ENCODE measurements around the gene ELF2. TPM values are rescaled to one million over a fixed set of nuclear protein-coding genes. Genes with fewer than 3 reads are reported as not detected.

The ELF2 gene
- total and polyA plus RNA-seq, 2 experiments from 2014 or later, result 38.2 to 48.8 TPM

DNA sequence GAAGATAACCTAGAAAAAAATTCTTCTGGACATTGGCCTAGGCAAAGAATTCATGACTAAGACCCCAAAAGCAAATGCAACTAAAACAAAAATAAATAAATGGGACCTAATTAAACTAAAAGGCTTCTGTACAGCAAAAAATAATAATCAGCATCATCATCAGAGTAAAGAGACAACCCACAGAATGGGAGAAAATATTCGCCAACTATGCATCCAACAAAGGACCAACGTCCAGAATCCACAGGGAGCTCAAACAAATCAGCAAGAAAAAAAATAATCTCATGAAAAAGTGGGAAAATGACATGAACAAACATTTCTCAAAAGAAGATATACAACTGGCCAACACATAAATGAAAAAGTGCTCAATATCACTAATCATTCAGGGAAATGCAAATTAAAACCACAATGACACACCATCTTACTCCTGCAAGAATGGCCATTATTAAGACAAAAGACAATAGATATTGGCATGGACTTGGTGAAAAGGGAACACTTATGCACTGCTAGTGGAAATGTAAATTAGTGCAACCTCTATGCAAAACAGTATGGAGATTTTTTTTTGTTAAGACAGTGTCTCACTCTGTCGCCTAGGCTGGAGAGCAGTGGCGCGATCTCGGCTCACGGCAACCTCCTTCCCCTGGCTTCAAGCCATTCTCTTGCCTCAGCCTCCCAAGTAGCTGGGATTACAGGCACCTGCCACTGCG, 29.9 kb downstream of the ELF2 start:
- H3K79me2 ChIP-seq (replicated peaks; ENCODE audit: insufficient read depth), result peaks cover 100% of the 10 kb centered on the region
- Mint-ChIP-seq H3K27ac (no peak overlapping the region; the same call in 1 of the 2 replicates), H3K4me1 (peaks cover 53% of the 10 kb centered on the region), H3K27me3 (ENCODE audit: insufficient read depth, low read depth, poor library complexity) (peaks cover 11% of the 10 kb centered on the region), H3K36me3 (ENCODE audit: low read depth) (peaks cover 20% of the 10 kb centered on the region), H3K4me3 (no peak overlapping the region), H3K9me3 (peaks cover 7% of the 10 kb centered on the region; the same call in 1 of the 3 replicates)
- DNase-seq (ENCODE audit: low spot score) (no peak), ATAC-seq (no peak)
- H3F3A ChIP-seq (replicated peaks; ENCODE audit: low read depth), result no peaks in the 10 kb centered on the region; the same call in 1 of the 2 replicates
- no peaks in the 10 kb centered on the region; the same call in none of the 2 replicates for H4K20me1 ChIP-seq (replicated peaks; ENCODE audit: insufficient read depth)
- H3K4me3 ChIP-seq, result no peak overlapping the region
- H3K27me3 ChIP-seq (ENCODE audit: insufficient read depth), result no peaks in the 10 kb centered on the region
- no peaks in the 10 kb centered on the region for H3K9me2 ChIP-seq (ENCODE audit: insufficient read depth)
- H3K4me2 ChIP-seq, result no peak overlapping the region
- no peak for TF ChIP-seq STAT1 (IDR thresholded peaks at IDR 0.05; ENCODE audit: unreplicated experiment)
- TF ChIP-seq JUNB (IDR thresholded peaks at IDR 0.05; ENCODE audit: unreplicated experiment), result no peak
- no peaks in the 10 kb centered on the region for H3K36me3 ChIP-seq (ENCODE audit: insufficient read depth)
- H2AFZ ChIP-seq, result no peak overlapping the region
- H3K4me1 ChIP-seq (ENCODE audit: insufficient read depth), result peaks cover 52% of the 10 kb centered on the region
- H3K27ac ChIP-seq (ENCODE audit: low read depth), result peak overlapping the region; percentile 70; the same call in 1 of the 2 replicates

DNA sequence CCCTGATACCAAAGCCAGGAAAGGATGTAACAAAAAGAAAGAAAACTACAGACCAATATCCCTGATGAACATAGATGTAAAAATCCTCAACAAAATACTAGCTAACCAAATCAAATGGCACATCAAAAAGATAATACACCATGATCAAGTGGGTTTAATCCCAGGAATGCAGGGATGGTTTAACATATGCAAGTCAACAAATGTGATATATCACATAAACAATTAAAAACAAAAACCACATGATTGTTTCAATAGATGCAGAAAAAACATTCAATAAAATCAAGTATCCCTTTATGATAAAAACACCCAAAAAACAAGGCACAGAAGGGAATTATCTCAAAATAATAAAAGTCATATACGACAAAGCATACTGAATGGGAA, 31.5 kb downstream of the ELF2 start:
- peaks cover 11% of the 10 kb centered on the region for H3K27me3 Mint-ChIP-seq (ENCODE audit: insufficient read depth, low read depth, poor library complexity)
- Histone ChIP-seq H3K4me1 (ENCODE audit: insufficient read depth) (peaks cover 51% of the 10 kb centered on the region), H3F3A (replicated peaks; ENCODE audit: low read depth) (no peaks in the 10 kb centered on the region; the same call in 1 of the 2 replicates), H3K79me2 (replicated peaks; ENCODE audit: insufficient read depth) (peaks cover 100% of the 10 kb centered on the region), H3K36me3 (ENCODE audit: insufficient read depth) (no peaks in the 10 kb centered on the region), H3K4me3 (no peak overlapping the region), H3K27ac (ENCODE audit: low read depth) (peak overlapping the region; percentile 91; the same call in 1 of the 2 replicates), H4K20me1 (replicated peaks; ENCODE audit: insufficient read depth) (peaks cover 2% of the 10 kb centered on the region), H3K9me2 (ENCODE audit: insufficient read depth) (no peaks in the 10 kb centered on the region), H3K27me3 (ENCODE audit: insufficient read depth) (no peaks in the 10 kb centered on the region), H3K4me2 (no peak overlapping the region), H2AFZ (no peak overlapping the region)
- H3K27ac Mint-ChIP-seq, result peak overlapping the region; percentile 92
- DNase-seq (ENCODE audit: low spot score), result no peak
- peaks cover 7% of the 10 kb centered on the region; the same call in 1 of the 3 replicates for H3K9me3 Mint-ChIP-seq
- H3K4me1 Mint-ChIP-seq, result peaks cover 57% of the 10 kb centered on the region
- ATAC-seq, result no peak
- H3K4me3 Mint-ChIP-seq, result no peak overlapping the region
- peaks cover 20% of the 10 kb centered on the region for H3K36me3 Mint-ChIP-seq (ENCODE audit: low read depth)
- TF ChIP-seq, protein P1, sequence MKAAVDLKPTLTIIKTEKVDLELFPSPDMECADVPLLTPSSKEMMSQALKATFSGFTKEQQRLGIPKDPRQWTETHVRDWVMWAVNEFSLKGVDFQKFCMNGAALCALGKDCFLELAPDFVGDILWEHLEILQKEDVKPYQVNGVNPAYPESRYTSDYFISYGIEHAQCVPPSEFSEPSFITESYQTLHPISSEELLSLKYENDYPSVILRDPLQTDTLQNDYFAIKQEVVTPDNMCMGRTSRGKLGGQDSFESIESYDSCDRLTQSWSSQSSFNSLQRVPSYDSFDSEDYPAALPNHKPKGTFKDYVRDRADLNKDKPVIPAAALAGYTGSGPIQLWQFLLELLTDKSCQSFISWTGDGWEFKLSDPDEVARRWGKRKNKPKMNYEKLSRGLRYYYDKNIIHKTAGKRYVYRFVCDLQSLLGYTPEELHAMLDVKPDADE (IDR thresholded peaks at IDR 0.05), result no peak
- TF ChIP-seq NANOG (IDR thresholded peaks at IDR 0.05; ENCODE audit: borderline replicate concordance) (no peak), ZNF331 (CRISPR knock-in tag; IDR thresholded peaks at IDR 0.05; ENCODE audit: low read depth) (no peak), POLR2AphosphoS5 (IDR thresholded peaks at IDR 0.05; ENCODE audit: low read depth) (no peak), EZH2 (IDR thresholded peaks at IDR 0.05; ENCODE audit: low read depth, unreplicated experiment) (no peak), ZNF114 (CRISPR knock-in tag; IDR thresholded peaks at IDR 0.05) (no peak), EZH2phosphoT487 (IDR thresholded peaks at IDR 0.05; ENCODE audit: unreplicated experiment) (no peak), JUNB (IDR thresholded peaks at IDR 0.05; ENCODE audit: unreplicated experiment) (no peak)
- TF ChIP-seq, protein P2, sequence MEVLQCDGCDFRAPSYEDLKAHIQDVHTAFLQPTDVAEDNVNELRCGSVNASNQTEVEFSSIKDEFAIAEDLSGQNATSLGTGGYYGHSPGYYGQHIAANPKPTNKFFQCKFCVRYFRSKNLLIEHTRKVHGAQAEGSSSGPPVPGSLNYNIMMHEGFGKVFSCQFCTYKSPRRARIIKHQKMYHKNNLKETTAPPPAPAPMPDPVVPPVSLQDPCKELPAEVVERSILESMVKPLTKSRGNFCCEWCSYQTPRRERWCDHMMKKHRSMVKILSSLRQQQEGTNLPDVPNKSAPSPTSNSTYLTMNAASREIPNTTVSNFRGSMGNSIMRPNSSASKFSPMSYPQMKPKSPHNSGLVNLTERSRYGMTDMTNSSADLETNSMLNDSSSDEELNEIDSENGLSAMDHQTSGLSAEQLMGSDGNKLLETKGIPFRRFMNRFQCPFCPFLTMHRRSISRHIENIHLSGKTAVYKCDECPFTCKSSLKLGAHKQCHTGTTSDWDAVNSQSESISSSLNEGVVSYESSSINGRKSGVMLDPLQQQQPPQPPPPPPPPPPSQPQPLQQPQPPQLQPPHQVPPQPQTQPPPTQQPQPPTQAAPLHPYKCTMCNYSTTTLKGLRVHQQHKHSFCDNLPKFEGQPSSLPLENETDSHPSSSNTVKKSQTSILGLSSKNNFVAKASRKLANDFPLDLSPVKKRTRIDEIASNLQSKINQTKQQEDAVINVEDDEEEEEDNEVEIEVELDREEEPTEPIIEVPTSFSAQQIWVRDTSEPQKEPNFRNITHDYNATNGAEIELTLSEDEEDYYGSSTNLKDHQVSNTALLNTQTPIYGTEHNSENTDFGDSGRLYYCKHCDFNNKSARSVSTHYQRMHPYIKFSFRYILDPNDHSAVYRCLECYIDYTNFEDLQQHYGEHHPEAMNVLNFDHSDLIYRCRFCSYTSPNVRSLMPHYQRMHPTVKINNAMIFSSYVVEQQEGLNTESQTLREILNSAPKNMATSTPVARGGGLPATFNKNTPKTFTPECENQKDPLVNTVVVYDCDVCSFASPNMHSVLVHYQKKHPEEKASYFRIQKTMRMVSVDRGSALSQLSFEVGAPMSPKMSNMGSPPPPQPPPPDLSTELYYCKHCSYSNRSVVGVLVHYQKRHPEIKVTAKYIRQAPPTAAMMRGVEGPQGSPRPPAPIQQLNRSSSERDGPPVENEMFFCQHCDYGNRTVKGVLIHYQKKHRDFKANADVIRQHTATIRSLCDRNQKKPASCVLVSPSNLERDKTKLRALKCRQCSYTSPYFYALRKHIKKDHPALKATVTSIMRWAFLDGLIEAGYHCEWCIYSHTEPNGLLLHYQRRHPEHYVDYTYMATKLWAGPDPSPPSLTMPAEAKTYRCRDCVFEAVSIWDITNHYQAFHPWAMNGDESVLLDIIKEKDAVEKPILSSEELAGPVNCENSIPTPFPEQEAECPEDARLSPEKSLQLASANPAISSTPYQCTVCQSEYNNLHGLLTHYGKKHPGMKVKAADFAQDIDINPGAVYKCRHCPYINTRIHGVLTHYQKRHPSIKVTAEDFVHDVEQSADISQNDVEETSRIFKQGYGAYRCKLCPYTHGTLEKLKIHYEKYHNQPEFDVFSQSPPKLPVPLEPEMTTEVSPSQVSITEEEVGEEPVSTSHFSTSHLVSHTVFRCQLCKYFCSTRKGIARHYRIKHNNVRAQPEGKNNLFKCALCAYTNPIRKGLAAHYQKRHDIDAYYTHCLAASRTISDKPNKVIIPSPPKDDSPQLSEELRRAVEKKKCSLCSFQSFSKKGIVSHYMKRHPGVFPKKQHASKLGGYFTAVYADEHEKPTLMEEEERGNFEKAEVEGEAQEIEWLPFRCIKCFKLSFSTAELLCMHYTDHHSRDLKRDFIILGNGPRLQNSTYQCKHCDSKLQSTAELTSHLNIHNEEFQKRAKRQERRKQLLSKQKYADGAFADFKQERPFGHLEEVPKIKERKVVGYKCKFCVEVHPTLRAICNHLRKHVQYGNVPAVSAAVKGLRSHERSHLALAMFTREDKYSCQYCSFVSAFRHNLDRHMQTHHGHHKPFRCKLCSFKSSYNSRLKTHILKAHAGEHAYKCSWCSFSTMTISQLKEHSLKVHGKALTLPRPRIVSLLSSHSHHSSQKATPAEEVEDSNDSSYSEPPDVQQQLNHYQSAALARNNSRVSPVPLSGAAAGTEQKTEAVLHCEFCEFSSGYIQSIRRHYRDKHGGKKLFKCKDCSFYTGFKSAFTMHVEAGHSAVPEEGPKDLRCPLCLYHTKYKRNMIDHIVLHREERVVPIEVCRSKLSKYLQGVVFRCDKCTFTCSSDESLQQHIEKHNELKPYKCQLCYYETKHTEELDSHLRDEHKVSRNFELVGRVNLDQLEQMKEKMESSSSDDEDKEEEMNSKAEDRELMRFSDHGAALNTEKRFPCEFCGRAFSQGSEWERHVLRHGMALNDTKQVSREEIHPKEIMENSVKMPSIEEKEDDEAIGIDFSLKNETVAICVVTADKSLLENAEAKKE (CRISPR knock-in tag; IDR thresholded peaks at IDR 0.05), result no peak
- TF ChIP-seq, protein P3, sequence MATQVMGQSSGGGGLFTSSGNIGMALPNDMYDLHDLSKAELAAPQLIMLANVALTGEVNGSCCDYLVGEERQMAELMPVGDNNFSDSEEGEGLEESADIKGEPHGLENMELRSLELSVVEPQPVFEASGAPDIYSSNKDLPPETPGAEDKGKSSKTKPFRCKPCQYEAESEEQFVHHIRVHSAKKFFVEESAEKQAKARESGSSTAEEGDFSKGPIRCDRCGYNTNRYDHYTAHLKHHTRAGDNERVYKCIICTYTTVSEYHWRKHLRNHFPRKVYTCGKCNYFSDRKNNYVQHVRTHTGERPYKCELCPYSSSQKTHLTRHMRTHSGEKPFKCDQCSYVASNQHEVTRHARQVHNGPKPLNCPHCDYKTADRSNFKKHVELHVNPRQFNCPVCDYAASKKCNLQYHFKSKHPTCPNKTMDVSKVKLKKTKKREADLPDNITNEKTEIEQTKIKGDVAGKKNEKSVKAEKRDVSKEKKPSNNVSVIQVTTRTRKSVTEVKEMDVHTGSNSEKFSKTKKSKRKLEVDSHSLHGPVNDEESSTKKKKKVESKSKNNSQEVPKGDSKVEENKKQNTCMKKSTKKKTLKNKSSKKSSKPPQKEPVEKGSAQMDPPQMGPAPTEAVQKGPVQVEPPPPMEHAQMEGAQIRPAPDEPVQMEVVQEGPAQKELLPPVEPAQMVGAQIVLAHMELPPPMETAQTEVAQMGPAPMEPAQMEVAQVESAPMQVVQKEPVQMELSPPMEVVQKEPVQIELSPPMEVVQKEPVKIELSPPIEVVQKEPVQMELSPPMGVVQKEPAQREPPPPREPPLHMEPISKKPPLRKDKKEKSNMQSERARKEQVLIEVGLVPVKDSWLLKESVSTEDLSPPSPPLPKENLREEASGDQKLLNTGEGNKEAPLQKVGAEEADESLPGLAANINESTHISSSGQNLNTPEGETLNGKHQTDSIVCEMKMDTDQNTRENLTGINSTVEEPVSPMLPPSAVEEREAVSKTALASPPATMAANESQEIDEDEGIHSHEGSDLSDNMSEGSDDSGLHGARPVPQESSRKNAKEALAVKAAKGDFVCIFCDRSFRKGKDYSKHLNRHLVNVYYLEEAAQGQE (IDR thresholded peaks at IDR 0.05; ENCODE audit: unreplicated experiment), result no peak
